K562 treated with DMSO at 1 percent for 12 hours (cell line): ENCODE results near the gene ASCC1. TPM values are rescaled to one million over a fixed set of nuclear protein-coding genes. Genes with fewer than 3 reads are reported as not detected.

ENCODE experiments used
- total RNA-seq: library from RNA; unstranded; fragments of 300-600 nt; gene quantifications from 2 replicates; pipeline ENCODE4 v1.2.3, GENCODE V29; 2022; ENCODE audit not compliant: insufficient read depth

ASCC1 gene
- total RNA-seq: 33.2 and 53.6 TPM in 2 replicates

GRCh38 chr10:72215611-72216549, at the start of gene ASCC1, which contains the start of gene ANAPC16:
ASCC1 (minus strand) TSS chr10:72216276; CDS start chr10:72213298, 2,978 bp downstream.
ANAPC16 (plus strand) TSS chr10:72216012; CDS start chr10:72223915, 7,903 bp downstream.

GRCh38 chr10:72087969-72088888, 127.8 kb downstream of the ASCC1 start, which contains the start of gene SPOCK2:
SPOCK2 (minus strand) TSS chr10:72088551; CDS start chr10:72088328, 223 bp downstream.

Other genes starting within 250 kb of the ASCC1 start
- 0.51 and 1.1 TPM in 2 replicates for gene SPOCK2, start 127.7 kb downstream of the ASCC1 start, total RNA-seq
- gene ANAPC16, start 264 bp downstream of the ASCC1 start, total RNA-seq: 112 and 151 TPM in 2 replicates
- gene DDIT4, start 57.6 kb upstream of the ASCC1 start, total RNA-seq: 527 and 528 TPM in 2 replicates
- gene DNAJB12, start 138.6 kb upstream of the ASCC1 start, total RNA-seq: 16.5 and 23.1 TPM in 2 replicates